Measurements from ENCODE around the gene FYN.
"Not testable (repeated sequence)": the region's sequence is repeated elsewhere in the genome, so short reads cannot be mapped to it uniquely, and the experiment has no call there.

Gene FYN

GRCh38 chr6:111653979-111654378 lies 219.3 kb downstream of the FYN start:
- no peak overlapping the region for H3K27ac ChIP-seq
- peak; percentile 52 for DNase-seq (ENCODE audit: low read depth, low spot score)

GRCh38 chr6:111653434-111653833 lies 219.8 kb downstream of the FYN start:
- DNase-seq (ENCODE audit: low read depth, low spot score), result no peak
- no peak overlapping the region for H3K27ac ChIP-seq

DNA sequence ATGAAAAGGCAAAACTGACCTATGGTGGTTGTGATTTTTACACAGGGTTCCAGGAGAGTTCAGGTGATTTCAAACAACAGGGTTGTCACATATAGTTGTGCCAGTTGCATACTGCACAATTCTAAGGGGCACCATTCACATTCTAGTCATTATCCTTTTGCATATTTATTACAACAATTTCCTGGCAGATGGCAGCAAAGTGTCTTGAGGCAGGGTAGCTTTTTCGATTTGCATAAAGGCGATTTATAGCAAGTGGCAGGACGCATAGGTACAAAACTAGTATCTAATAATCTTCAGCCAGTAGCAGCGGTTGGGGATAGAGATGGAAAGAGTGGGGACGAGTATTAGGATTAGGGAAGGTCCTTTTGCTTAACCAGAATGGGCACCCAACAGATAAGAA lies 221.1 kb downstream of the FYN start:
- no peak for DNase-seq (ENCODE audit: low read depth, low spot score)
- no peak overlapping the region for H3K27ac ChIP-seq

DNA sequence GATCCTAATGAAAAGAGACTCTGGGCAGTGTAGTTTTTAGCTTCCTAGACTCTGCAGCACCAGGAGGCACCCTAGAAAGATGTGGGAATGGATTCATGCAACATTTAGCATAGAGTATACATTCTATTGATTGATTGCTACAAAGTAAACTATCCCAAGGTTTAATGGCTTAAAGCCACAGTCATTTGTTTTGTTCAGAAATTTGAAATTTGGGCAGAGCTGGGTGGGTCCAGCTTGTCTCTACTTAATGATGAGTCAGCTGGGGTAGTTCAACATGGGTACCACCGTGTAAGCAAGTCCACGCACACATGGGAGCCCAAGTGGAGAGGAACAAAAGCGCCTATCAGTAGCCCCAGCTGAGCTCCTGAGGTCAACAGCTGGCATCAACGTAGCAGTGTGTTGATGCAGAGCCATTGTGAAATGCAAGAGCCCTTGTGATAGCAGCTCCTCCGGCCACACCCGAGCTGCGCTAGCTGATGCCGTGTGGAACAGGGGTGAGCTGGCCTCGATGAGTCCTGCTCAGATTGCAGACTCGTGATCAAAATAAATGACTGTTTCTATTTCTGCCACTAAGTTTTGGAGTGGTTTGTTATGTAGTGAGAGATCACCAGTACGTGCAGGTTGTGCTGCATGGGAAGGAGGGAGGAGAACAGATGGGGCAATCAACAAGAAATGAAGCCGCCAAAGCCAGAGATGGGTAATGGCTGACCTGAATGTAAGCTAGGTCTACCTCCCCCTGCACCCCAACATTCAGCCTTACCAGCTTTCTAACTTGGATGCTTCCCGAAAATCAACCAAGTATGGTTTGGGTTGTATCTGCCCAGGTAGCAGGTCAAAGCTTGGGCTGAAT lies 221.8 kb downstream of the FYN start:
- no peak for DNase-seq (ENCODE audit: low read depth, low spot score)
- no peak overlapping the region for H3K27ac ChIP-seq

- H3K27ac ChIP-seq, result no peak overlapping the region
- DNase-seq (ENCODE audit: low read depth, low spot score), result no peak
Observed at GRCh38 chr6:111650049-111650448, 223.2 kb downstream of the FYN start.

DNA sequence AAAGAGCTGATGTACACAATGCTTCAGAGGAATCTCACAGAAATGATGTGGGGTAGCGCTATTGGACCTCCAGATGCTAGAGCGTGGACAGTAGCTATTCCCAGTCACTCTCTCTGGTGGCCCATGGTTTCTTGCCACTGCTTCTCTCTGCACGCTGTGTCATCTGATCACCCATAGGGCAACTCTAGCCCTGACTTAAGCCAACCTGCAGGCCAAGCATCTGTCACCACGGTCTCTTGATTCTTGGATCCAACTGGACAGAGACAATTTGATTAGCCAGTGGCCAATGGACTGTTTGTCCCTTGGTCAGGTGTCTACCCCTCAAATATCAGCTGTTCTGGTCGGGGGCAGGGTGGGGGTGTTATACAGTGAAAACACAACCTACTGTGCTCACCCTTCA lies 225.2 kb downstream of the FYN start:
- no peak overlapping the region for H3K27ac ChIP-seq
- no peak for DNase-seq (ENCODE audit: low read depth, low spot score)

- no peak for DNase-seq (ENCODE audit: low read depth, low spot score)
- H3K27ac ChIP-seq, result no peak overlapping the region
Observed at GRCh38 chr6:111646942-111647341, 226.3 kb downstream of the FYN start.

DNA sequence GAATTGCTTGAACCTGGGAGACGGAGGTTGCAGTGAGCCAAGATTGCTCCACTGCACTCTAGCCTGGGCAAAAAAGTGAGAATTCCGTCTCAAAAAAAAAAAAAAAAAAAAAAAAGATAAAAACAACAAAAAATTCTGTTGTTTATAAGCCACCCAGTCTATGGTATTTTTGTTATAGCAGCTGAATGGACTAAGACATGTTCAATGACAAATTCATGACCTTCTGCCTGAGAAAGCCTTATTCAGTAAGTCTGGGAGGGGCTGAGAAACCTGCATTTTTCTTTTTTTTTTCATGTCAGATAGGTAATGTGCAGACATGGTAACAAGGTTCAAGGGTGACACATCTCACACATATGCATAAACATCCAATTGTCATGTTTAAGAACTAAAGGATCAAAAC lies 227.2 kb downstream of the FYN start:
- no peak for DNase-seq (ENCODE audit: low read depth, low spot score)
- no peak overlapping the region for H3K27ac ChIP-seq

DNA sequence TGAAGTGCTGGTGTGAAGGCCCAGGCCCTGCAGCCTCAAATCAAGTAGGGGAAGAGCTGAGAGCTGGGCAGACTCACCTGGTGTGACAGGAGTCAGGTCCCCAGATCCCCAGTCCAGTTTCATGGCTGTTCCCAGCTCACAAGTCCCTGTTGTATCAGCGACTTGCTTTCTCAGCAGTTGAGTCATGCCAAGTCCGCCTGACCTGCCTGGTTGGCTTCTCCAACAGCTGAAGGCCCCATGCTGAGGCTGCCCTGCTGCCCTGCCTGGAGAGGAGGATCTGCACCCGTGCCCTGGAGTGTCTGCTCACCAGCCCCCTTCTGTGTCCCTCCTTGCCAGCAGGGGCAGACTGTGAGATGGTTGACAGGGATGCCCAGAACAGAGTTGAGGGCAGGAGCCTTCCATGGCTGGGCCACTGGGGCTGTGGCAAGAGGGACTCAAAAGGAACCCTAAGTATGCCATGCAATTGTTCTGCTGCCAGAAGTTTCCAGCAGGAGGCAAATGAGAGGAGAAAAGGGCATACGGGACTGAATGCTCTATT lies 228.3 kb downstream of the FYN start:
- no peak for DNase-seq (ENCODE audit: low read depth, low spot score)
- H3K27ac ChIP-seq, result no peak overlapping the region

DNA sequence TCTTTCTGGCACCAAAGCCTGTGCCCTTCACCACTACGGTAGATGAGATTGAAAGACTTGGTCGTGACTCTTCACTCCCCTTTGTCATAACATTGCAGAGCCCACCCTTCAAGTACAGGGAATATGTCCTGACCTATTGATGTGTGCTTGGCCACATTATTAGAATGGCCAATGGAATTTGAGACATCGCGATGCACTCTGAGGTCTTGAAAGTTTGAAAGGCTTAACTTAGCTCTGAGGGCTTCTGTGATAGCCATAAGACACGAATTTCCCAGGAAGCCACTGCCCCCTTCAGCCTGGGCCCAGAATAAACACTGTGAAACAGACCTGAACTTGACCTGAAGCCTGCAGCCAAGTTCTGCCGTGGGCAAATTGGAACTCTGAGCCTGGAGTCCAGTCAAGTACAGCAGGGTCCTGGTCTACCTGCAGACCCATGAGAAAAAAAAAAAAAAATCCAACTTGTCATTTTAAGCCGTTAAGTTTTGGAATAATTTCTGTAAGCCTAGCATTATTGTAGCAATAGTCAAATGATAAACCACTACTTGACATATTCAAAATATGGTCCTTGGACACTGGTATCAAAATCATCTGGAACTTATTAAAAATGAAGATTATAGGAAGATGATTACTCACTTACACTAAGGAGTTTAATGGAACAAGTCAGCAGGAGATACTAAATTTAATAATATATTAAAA lies 230.6 kb downstream of the FYN start:
- DNase-seq (ENCODE audit: low read depth, low spot score), result no peak
- H3K27ac ChIP-seq, result no peak overlapping the region

GRCh38 chr6:111639266-111639665 lies 234.0 kb downstream of the FYN start:
- H3K27ac ChIP-seq, result no peak overlapping the region
- DNase-seq (ENCODE audit: low read depth, low spot score), result no peak

- DNase-seq (ENCODE audit: low read depth, low spot score); H3K27ac ChIP-seq: not testable (repeated sequence)
Observed at GRCh38 chr6:111634981-111635380, 238.3 kb downstream of the FYN start.

DNA sequence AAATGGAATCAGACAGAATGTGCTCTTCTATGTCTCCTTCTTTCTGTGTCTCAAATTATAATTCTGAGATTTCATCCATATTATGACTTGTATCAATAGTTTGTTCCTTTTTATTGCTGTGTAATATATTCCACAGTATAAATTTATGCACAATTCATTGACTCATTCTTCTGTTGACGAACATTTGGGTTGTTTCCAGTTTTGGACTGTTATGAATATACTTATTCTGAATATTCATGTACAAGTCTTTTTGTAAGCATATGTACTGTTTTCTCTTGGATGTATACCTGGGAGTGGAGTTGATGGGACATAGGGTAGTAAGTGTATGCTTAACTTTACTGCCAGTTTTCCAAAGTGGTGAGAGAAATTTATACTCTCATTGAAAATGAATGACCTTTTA lies 239.4 kb downstream of the FYN start:
- H3K27ac ChIP-seq, result no peak overlapping the region
- DNase-seq (ENCODE audit: low read depth, low spot score), result no peak

GRCh38 chr6:111632468-111633247 lies 240.6 kb downstream of the FYN start:
- no peak for DNase-seq (ENCODE audit: low read depth, low spot score)
- H3K27ac ChIP-seq, result no peak overlapping the region

GRCh38 chr6:111631903-111632460 lies 241.3 kb downstream of the FYN start:
- DNase-seq (ENCODE audit: low read depth, low spot score), result no peak
- H3K27ac ChIP-seq, result no peak overlapping the region

DNA sequence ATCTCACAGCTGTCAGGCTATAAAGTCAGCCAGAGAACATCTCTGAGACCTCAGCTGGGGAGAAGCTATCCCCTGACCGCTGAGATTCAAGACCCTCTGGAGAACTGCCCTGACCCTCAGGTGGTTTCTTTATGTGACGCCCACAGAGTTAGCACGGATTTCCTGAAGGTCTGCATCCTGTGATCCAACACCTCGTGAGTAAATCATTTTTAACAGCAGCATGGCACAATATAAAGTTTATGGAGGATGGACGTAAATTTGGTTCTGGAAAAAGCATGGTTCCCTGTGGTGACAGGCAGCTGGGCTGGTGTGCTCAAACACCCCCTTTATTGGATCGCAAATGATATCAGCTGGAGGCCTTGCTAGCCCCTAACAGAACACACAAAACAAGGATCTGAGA lies 242.2 kb downstream of the FYN start:
- no peak for DNase-seq (ENCODE audit: low read depth, low spot score)
- no peak overlapping the region for H3K27ac ChIP-seq

DNA sequence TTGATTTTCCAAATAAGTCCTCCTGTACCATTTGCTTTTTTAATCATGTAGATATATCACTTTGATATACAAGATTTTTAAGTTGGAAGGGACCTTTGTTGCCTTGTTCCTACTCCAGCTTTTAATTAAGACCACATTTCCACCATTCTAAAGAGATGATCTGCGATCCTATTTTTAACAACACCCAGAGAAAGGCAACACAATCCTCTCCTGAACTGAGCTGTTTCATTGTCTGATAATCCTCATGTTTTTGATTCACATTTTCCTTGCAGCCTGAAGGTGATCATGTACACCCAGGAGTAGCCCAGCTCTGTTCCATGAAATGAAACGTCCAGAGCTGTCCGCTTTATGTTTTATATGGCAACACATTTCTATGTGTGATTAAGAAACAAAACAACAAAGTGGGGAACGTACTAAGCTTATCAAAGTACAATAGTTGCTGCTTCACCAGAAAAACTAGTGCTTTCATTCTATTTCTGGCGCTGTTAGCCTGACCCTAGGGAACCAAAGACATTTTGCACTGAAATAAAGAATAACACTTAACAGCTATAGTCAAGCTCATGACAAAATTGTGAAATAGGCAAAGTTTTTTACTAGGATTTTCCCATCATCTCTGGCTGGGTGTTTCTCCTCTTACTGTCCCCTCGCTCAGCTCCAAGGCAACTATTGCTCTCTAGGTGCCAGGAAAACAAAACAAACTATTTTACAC lies 245.0 kb downstream of the FYN start:
- H3K27ac ChIP-seq, result no peak overlapping the region

DNA sequence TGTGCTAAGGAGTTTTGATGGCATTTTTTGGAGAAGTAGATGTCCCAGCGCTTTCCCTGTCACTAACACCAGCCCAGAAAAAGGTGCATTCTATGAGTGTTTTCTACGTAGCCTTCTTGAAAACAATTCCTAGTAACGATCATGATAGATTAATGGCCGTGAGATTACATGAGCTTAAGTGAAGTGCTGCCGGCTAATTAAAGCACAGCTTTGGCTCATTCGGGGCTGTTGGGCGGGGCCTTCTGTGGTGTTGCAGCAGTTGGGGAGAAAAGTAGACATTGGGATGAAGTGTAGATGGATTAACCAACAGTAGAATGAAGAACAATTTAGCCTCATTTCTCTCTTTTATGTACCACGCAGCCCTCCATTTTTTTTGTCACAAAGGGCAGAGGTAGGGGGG lies 246.8 kb downstream of the FYN start:
- DNase-seq (ENCODE audit: low read depth, low spot score), result no peak
- H3K27ac ChIP-seq, result no peak overlapping the region

More for the DNA sequence above, 245.0 kb downstream of the FYN start:
- DNase-seq (ENCODE audit: low read depth, low spot score), result no peak

DNA sequence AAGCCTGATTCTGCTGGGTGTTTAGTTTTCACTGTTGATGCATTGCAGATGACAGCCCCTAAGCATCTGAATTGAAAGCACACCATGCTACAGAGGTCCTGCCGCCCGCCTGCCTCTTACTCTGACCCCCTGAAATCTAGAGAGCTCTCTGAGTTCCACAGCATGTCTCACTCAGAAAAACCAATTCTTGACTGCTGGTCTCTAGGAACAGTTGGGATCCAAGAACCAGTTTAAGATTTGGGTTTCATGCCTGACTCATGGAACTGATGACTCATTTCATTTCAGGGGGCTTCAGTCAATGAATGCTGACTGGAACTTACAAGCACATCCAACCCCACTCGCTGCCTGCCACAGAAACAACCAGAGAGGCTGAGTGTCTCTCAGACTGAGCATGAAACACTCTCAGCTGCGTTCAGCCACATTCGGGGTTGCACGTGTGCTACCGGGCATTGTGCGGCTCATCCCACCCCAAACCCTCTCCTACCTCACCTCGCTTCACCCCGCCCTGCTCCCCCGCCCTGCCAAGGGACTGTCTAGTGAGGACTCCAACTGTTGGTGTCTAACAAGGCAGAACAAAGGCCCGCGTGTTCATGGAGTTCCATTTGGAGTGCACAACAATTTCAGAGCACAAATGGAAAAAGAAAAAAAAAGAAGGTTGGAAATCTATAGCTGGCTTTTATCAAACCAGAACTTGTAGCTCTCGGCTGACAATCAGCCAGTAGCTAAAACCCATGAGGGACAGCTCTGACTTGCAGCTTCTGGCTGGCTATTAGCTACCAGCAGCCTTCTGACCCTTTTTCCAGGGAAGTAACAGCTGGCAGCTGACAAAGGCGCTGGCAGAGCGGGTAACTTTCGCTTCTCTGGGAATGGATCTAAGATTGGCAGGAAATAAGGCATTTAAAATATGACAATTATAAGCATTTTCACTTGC lies 247.5 kb downstream of the FYN start:
- H3K27ac ChIP-seq, result no peak overlapping the region
- no peak for DNase-seq (ENCODE audit: low read depth, low spot score)
